DND-41 (cell line): ENCODE results near the gene POU6F2.

Experiments used
- ATAC-seq: fragments of 200-7000 bp; cut with Tn5 transposase; 3 replicates; pipeline ENCODE4 v1.9.1; 2021; ENCODE audit warnings: low read depth; ENCODE audit not compliant: insufficient read depth
- DNase-seq: peaks from one replicate; pipeline ENCODE4 v3.0.0-alpha.2; 2020
- H2AFZ ChIP-seq: 2 replicates; pipeline ENCODE4 v1.6.0; 2012; ENCODE audit warnings: low read depth, low read length
- H3K27ac ChIP-seq: 2 replicates; pipeline ENCODE4 v1.5.1; 2012; ENCODE audit warnings: low read length, inconsistent platforms
- H3K27me3 ChIP-seq: fragments of 200-600 bp; sonication (generic); 2 replicates; pipeline ENCODE4 v1.6.0; 2012; ENCODE audit warnings: low read length, mild to moderate bottlenecking, inconsistent platforms; ENCODE audit not compliant: insufficient read depth, poor library complexity
- H3K36me3 ChIP-seq: 2 replicates; pipeline ENCODE4 v1.5.1; 2012; ENCODE audit warnings: low read length, inconsistent platforms; ENCODE audit not compliant: insufficient read depth
- H3K4me1 ChIP-seq: 2 replicates; pipeline ENCODE4 v1.5.1; 2012; ENCODE audit warnings: mild to moderate bottlenecking, low read length; ENCODE audit not compliant: insufficient read depth
- H3K4me2 ChIP-seq: 2 replicates; pipeline ENCODE4 v1.6.0; 2012; ENCODE audit warnings: mild to moderate bottlenecking, moderate library complexity, low read length, inconsistent platforms; ENCODE audit not compliant: insufficient read depth
- H3K4me3 ChIP-seq, 2 experiments: fragments of 200-600 bp in 1 of 2; shearing (Covaris generic) in 1 of 2; 2 replicates each; pipeline ENCODE4 v1.5.1; 2012 to 2016; ENCODE audit warnings: inconsistent platforms in 2 of 2, low read length in 2 of 2, mild to moderate bottlenecking in 2 of 2, low read depth in 1 of 2, moderate library complexity in 1 of 2
- H3K79me2 ChIP-seq: 2 replicates; pipeline ENCODE4 v1.6.0; 2012; ENCODE audit warnings: low read length, inconsistent platforms; ENCODE audit not compliant: insufficient read depth
- H3K9ac ChIP-seq: 2 replicates; pipeline ENCODE4 v1.6.0; 2012; ENCODE audit warnings: low read depth, mild to moderate bottlenecking, inconsistent platforms, low read length, moderate library complexity
- H3K9me3 ChIP-seq: 2 replicates; pipeline ENCODE4 v1.5.1; 2012; ENCODE audit warnings: low read length, moderate library complexity, mild to moderate bottlenecking, inconsistent platforms; ENCODE audit not compliant: insufficient read depth, severe bottlenecking
- H4K20me1 ChIP-seq: 2 replicates; pipeline ENCODE4 v1.6.0; 2012; ENCODE audit warnings: low read length; ENCODE audit not compliant: insufficient read depth
- EZH2 ChIP-seq: IDR thresholded peaks from 3 replicates; pipeline ENCODE4 v1.6.1; 2012; ENCODE audit warnings: borderline replicate concordance, low read depth, mild to moderate bottlenecking, moderate library complexity, low read length, inconsistent platforms; ENCODE audit not compliant: severe bottlenecking
- TF ChIP-seq, protein P1 (sequence below): IDR thresholded peaks from 2 replicates; pipeline ENCODE4 v1.5.1; 2012; ENCODE audit warnings: borderline replicate concordance, low read length, moderate library complexity, mild to moderate bottlenecking; ENCODE audit not compliant: poor library complexity, severe bottlenecking; ENCODE audit errors: extremely low read depth

The POU6F2 gene

DNA sequence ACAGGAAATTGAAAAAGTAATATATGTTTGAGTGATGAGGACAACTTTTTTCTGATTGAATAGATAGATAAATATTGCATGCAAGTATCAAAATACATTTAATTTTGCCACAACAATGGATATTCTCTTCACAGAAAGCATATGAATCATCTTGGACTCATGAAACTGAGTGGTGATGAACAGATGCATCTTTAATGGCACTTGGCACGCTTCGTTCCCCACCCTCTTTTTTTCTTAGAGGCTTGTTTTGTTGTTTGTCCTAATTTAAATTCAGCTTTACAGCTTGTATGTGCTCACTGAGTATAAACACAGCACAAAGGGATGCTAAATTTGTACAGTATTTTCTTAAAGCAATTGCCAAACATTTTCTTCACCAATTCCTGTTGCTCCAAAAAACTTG, 443.5 kb downstream of the POU6F2 start:
- H3K36me3 ChIP-seq, result no peaks in the 10 kb centered on the region
- peaks cover 9% of the 10 kb centered on the region for H3K27me3 ChIP-seq
- H3K4me1 ChIP-seq, result no peaks in the 10 kb centered on the region
- H3K9ac ChIP-seq, result no peak overlapping the region
- TF ChIP-seq EZH2, result no peak
- TF ChIP-seq, protein P1, sequence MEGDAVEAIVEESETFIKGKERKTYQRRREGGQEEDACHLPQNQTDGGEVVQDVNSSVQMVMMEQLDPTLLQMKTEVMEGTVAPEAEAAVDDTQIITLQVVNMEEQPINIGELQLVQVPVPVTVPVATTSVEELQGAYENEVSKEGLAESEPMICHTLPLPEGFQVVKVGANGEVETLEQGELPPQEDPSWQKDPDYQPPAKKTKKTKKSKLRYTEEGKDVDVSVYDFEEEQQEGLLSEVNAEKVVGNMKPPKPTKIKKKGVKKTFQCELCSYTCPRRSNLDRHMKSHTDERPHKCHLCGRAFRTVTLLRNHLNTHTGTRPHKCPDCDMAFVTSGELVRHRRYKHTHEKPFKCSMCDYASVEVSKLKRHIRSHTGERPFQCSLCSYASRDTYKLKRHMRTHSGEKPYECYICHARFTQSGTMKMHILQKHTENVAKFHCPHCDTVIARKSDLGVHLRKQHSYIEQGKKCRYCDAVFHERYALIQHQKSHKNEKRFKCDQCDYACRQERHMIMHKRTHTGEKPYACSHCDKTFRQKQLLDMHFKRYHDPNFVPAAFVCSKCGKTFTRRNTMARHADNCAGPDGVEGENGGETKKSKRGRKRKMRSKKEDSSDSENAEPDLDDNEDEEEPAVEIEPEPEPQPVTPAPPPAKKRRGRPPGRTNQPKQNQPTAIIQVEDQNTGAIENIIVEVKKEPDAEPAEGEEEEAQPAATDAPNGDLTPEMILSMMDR, result no peak
- no peak overlapping the region for H2AFZ ChIP-seq
- no peaks in the 10 kb centered on the region for H3K9me3 ChIP-seq
- H4K20me1 ChIP-seq, result no peaks in the 10 kb centered on the region
- DNase-seq, result no peak
- no peaks in the 10 kb centered on the region for H3K79me2 ChIP-seq
- H3K4me3 ChIP-seq, result no peak overlapping the region
- H3K4me2 ChIP-seq, result no peak overlapping the region
- ATAC-seq, result no peak
- H3K27ac ChIP-seq, result no peak overlapping the region

DNA sequence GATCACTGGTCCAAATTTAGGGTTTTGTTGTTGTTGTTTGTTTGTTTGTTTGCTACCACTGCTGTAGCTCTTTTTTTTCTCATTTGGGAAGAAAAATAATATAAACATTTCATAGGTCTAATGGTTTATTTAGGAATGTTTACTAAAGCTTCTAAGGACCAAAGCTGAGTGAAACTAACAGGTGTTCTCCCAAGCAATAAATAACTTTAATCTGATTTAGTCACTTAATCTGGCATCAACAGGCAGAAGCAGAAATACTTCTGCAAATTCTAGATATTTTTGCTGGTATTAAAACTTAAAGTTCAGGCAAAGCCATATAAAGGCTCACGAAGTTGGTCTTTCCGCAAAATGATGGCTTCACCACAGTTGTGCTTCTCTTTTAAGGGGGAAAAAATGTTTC, 444.0 kb downstream of the POU6F2 start:
- no peaks in the 10 kb centered on the region for H3K4me1 ChIP-seq
- no peak overlapping the region for H3K4me2 ChIP-seq
- H3K79me2 ChIP-seq, result no peaks in the 10 kb centered on the region
- no peak overlapping the region for H3K27ac ChIP-seq
- no peak overlapping the region for H3K9ac ChIP-seq
- H3K9me3 ChIP-seq, result no peaks in the 10 kb centered on the region
- no peak for TF ChIP-seq EZH2
- TF ChIP-seq, protein P1, result no peak
- H4K20me1 ChIP-seq, result no peaks in the 10 kb centered on the region
- H3K27me3 ChIP-seq, result peaks cover 7% of the 10 kb centered on the region
- H2AFZ ChIP-seq, result no peak overlapping the region
- no peak overlapping the region for H3K4me3 ChIP-seq
- no peaks in the 10 kb centered on the region for H3K36me3 ChIP-seq
- DNase-seq (no peak), ATAC-seq (no peak)

DNA sequence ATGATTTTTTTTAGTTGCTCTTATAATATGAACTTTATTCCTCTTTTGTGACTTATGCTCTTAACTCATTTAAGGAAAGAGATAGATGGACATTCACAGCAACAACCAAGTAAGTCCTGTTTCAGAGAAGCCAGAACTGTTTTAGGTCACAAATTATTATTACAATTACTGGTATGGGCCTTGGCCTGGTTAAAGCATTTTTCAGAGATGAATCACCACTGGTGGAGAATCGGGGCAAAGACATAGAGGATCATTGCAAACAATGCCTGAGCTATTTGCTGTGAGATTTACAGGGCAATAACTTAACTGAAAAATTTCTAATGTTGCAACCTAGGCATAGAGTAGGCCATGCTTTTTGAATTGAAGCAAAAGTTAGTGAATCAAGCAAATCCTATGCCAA, 450.5 kb downstream of the POU6F2 start:
- ATAC-seq, result no peak
- H3K27ac ChIP-seq, result no peak overlapping the region
- H4K20me1 ChIP-seq, result no peaks in the 10 kb centered on the region
- H3K4me3 ChIP-seq, result no peak overlapping the region
- no peak overlapping the region for H3K4me2 ChIP-seq
- H3K9me3 ChIP-seq, result no peaks in the 10 kb centered on the region
- no peaks in the 10 kb centered on the region for H3K4me1 ChIP-seq
- TF ChIP-seq EZH2, result no peak
- TF ChIP-seq, protein P1, result no peak
- no peaks in the 10 kb centered on the region for H3K36me3 ChIP-seq
- H3K79me2 ChIP-seq, result no peaks in the 10 kb centered on the region
- H2AFZ ChIP-seq, result no peak overlapping the region
- no peak for DNase-seq
- H3K27me3 ChIP-seq, result no peaks in the 10 kb centered on the region
- H3K9ac ChIP-seq, result no peak overlapping the region

DNA sequence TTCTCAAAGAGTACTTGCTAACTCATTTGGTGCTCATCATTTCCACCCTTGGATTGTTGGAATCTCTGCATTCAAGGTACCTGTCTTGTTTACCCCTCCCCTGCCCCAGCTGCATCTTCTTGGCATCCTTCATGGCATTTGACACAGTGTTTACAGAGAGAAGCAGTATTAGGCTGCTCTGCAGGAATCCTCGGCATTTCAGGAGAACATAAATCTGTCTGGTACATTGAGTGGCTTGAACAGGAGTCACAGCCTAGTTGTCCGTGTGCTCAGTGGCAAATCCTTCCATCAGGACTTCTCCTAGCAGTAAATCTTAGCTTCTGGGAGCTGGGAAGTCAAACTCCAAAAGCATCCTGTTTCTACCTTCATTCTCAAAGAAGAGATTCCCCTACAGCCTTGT, 451.7 kb downstream of the POU6F2 start:
- Histone ChIP-seq H3K36me3 (no peaks in the 10 kb centered on the region), H3K79me2 (no peaks in the 10 kb centered on the region), H3K27me3 (no peaks in the 10 kb centered on the region), H4K20me1 (no peaks in the 10 kb centered on the region), H3K4me1 (no peaks in the 10 kb centered on the region), H3K4me3 (no peak overlapping the region), H3K27ac (no peak overlapping the region), H3K4me2 (no peak overlapping the region), H3K9ac (no peak overlapping the region), H2AFZ (no peak overlapping the region), H3K9me3 (no peaks in the 10 kb centered on the region)
- no peak for TF ChIP-seq EZH2
- TF ChIP-seq, protein P1, result no peak
- ATAC-seq (no peak), DNase-seq (no peak)
